Measurements from ENCODE around the gene POLR2E.

The POLR2E gene

GRCh38 chr19:1064661-1065605 lies 30.2 kb downstream of the POLR2E start:
- no peaks in the 10 kb centered on the region for H3K36me3 ChIP-seq (replicated peaks in 1 of 2; ENCODE audit: control insufficient read depth in 2 of 2, insufficient read depth in 2 of 2, low read length in 2 of 2)
- no CpG with 5 or more reads among the region's 60 CpGs for WGBS, 2 donors (ENCODE audit: extremely low coverage in 2 of 2, insufficient read length in 2 of 2, insufficient replicate concordance in 1 of 2)
- peaks cover 0 to 5% of the 10 kb centered on the region in 2 donors for H3K9me3 ChIP-seq (replicated peaks in 1 of 2; ENCODE audit: control insufficient read depth in 2 of 2, insufficient read depth in 1 of 2, low read depth in 1 of 2, low read length in 2 of 2)
- H3K27me3 ChIP-seq (ENCODE audit: control insufficient read depth in 3 of 3, insufficient read depth in 3 of 3, low read depth in 1 of 3, low read length in 3 of 3) = peaks cover 3 to 42% (median 40%) of the 10 kb centered on the region in 3 experiments
- DNase-seq (ENCODE audit: low spot score) = no peak
- peak overlapping the region; percentile 71 for H3K14ac ChIP-seq (ENCODE audit: low read length)
- no peak overlapping the region for H3K27ac ChIP-seq (replicated peaks; ENCODE audit: low read length)
- H3K4me2 ChIP-seq (ENCODE audit: insufficient read depth, low read length, poor library complexity, severe bottlenecking) = peak overlapping the region; percentile 23
- H3K4ac ChIP-seq (ENCODE audit: low read length) = no peak overlapping the region
- peaks cover 8 to 12% of the 10 kb centered on the region in 2 donors for H3K4me1 ChIP-seq (ENCODE audit: control insufficient read depth in 2 of 2, insufficient read depth in 1 of 2, low read depth in 1 of 2, low read length in 2 of 2)
- peak overlapping the region; percentile 99 for H2BK15ac ChIP-seq (ENCODE audit: low read length)
- H3K23ac ChIP-seq (ENCODE audit: low read depth, low read length, poor library complexity) = peak overlapping the region; percentile 98
- H2BK5ac ChIP-seq (ENCODE audit: low read length) = peak overlapping the region; percentile 63
- peak overlapping the region; percentile 93 for H2AK5ac ChIP-seq (ENCODE audit: low read depth, low read length)
- peak overlapping the region; percentile 91 for H2AFZ ChIP-seq (ENCODE audit: low read length)
- H3K18ac ChIP-seq (ENCODE audit: low read length) = peak overlapping the region; percentile 77
- peak overlapping the region; percentile 45 for H3K9ac ChIP-seq (ENCODE audit: low read depth, low read length, poor library complexity)
- no peak overlapping the region for H4K8ac ChIP-seq (ENCODE audit: low read depth, low read length)
- peak overlapping the region; percentile 81 for H2BK120ac ChIP-seq (ENCODE audit: low read depth, low read length)
- peak overlapping the region in 1 of 2 donors; percentile 24 for H3K4me3 ChIP-seq (ENCODE audit: low read length in 2 of 2)
- H3K79me1 ChIP-seq (ENCODE audit: low read depth, low read length) = peaks cover 3% of the 10 kb centered on the region
- no peak overlapping the region for H4K91ac ChIP-seq (ENCODE audit: low read depth, low read length, poor library complexity)
- peak overlapping the region; percentile 8 for H2BK12ac ChIP-seq (ENCODE audit: low read length)

- Histone ChIP-seq H2BK120ac (ENCODE audit: low read depth, low read length) (no peak overlapping the region), H3K27me3 (ENCODE audit: control insufficient read depth in 3 of 3, insufficient read depth in 3 of 3, low read depth in 1 of 3, low read length in 3 of 3) (peaks cover 3 to 37% (median 36%) of the 10 kb centered on the region in 3 experiments), H3K14ac (ENCODE audit: low read length) (peak overlapping the region; percentile 71), H3K4ac (ENCODE audit: low read length) (no peak overlapping the region), H4K8ac (ENCODE audit: low read depth, low read length) (no peak overlapping the region), H4K91ac (ENCODE audit: low read depth, low read length, poor library complexity) (no peak overlapping the region), H3K36me3 (replicated peaks in 1 of 2; ENCODE audit: control insufficient read depth in 2 of 2, insufficient read depth in 2 of 2, low read length in 2 of 2) (no peaks in the 10 kb centered on the region), H3K4me1 (ENCODE audit: control insufficient read depth in 2 of 2, insufficient read depth in 1 of 2, low read depth in 1 of 2, low read length in 2 of 2) (peaks cover 8 to 12% of the 10 kb centered on the region in 2 donors), H3K23ac (ENCODE audit: low read depth, low read length, poor library complexity) (peak overlapping the region; percentile 89), H3K27ac (replicated peaks; ENCODE audit: low read length) (no peak overlapping the region), H3K4me3 (ENCODE audit: low read length in 2 of 2) (no peak overlapping the region), H2AK5ac (ENCODE audit: low read depth, low read length) (peak overlapping the region; percentile 89), H2AFZ (ENCODE audit: low read length) (no peak overlapping the region), H3K18ac (ENCODE audit: low read length) (no peak overlapping the region), H3K9ac (ENCODE audit: low read depth, low read length, poor library complexity) (no peak overlapping the region), H3K79me1 (ENCODE audit: low read depth, low read length) (peaks cover 3% of the 10 kb centered on the region), H2BK15ac (ENCODE audit: low read length) (peak overlapping the region; percentile 71), H3K9me3 (replicated peaks in 1 of 2; ENCODE audit: control insufficient read depth in 2 of 2, insufficient read depth in 1 of 2, low read depth in 1 of 2, low read length in 2 of 2) (peaks cover 0 to 5% of the 10 kb centered on the region in 2 donors), H3K4me2 (ENCODE audit: insufficient read depth, low read length, poor library complexity, severe bottlenecking) (no peak overlapping the region), H2BK5ac (ENCODE audit: low read length) (no peak overlapping the region), H2BK12ac (ENCODE audit: low read length) (no peak overlapping the region)
- no peak for DNase-seq (ENCODE audit: low spot score)
- no CpG with 5 or more reads among the region's 37 CpGs for WGBS, 2 donors (ENCODE audit: extremely low coverage in 2 of 2, insufficient read length in 2 of 2, insufficient replicate concordance in 1 of 2)
Observed at GRCh38 chr19:1063909-1064660, 31.1 kb downstream of the POLR2E start.

GRCh38 chr19:1063030-1063908 lies 31.9 kb downstream of the POLR2E start:
- Histone ChIP-seq H3K4ac (ENCODE audit: low read length) (no peak overlapping the region), H2AK5ac (ENCODE audit: low read depth, low read length) (peak overlapping the region; percentile 89), H2AFZ (ENCODE audit: low read length) (no peak overlapping the region), H2BK12ac (ENCODE audit: low read length) (no peak overlapping the region), H3K27ac (replicated peaks; ENCODE audit: low read length) (no peak overlapping the region), H3K4me3 (ENCODE audit: low read length in 2 of 2) (peak overlapping the region in 1 of 2 donors; percentile 25), H3K36me3 (replicated peaks in 1 of 2; ENCODE audit: control insufficient read depth in 2 of 2, insufficient read depth in 2 of 2, low read length in 2 of 2) (peaks cover 0 to 2% of the 10 kb centered on the region in 2 donors), H2BK120ac (ENCODE audit: low read depth, low read length) (peak overlapping the region; percentile 47), H4K8ac (ENCODE audit: low read depth, low read length) (no peak overlapping the region), H3K27me3 (ENCODE audit: control insufficient read depth in 3 of 3, insufficient read depth in 3 of 3, low read depth in 1 of 3, low read length in 3 of 3) (peaks cover 3 to 33% (median 28%) of the 10 kb centered on the region in 3 experiments), H3K18ac (ENCODE audit: low read length) (no peak overlapping the region), H3K9ac (ENCODE audit: low read depth, low read length, poor library complexity) (peak overlapping the region; percentile 21), H3K4me2 (ENCODE audit: insufficient read depth, low read length, poor library complexity, severe bottlenecking) (no peak overlapping the region), H4K91ac (ENCODE audit: low read depth, low read length, poor library complexity) (no peak overlapping the region), H3K9me3 (replicated peaks in 1 of 2; ENCODE audit: control insufficient read depth in 2 of 2, insufficient read depth in 1 of 2, low read depth in 1 of 2, low read length in 2 of 2) (peaks cover 0 to 12% of the 10 kb centered on the region in 2 donors), H3K79me1 (ENCODE audit: low read depth, low read length) (no peaks in the 10 kb centered on the region), H3K23ac (ENCODE audit: low read depth, low read length, poor library complexity) (peak overlapping the region; percentile 89), H3K4me1 (ENCODE audit: control insufficient read depth in 2 of 2, insufficient read depth in 1 of 2, low read depth in 1 of 2, low read length in 2 of 2) (peaks cover 6 to 12% of the 10 kb centered on the region in 2 donors), H2BK15ac (ENCODE audit: low read length) (peak overlapping the region; percentile 71), H2BK5ac (ENCODE audit: low read length) (no peak overlapping the region), H3K14ac (ENCODE audit: low read length) (peak overlapping the region; percentile 56)
- DNase-seq (ENCODE audit: low spot score) = no peak
- no CpG with 5 or more reads among the region's 37 CpGs for WGBS, 2 donors (ENCODE audit: extremely low coverage in 2 of 2, insufficient read length in 2 of 2, insufficient replicate concordance in 1 of 2)
